HG03039 (cell line): ENCODE measurements around the gene RPS3.

Experiments
- ATAC-seq: cut with Tn5 transposase; IDR thresholded peaks from one replicate; pipeline ENCODE4 v1.9.1; 2021; ENCODE audit warnings: mild to moderate bottlenecking, moderate library complexity; ENCODE audit not compliant: unreplicated experiment

The RPS3 gene

GRCh38 chr11:75432911-75433321 is 33.6 kb downstream of the RPS3 start, which contains the start of gene KLHL35:
Gene KLHL35, minus strand, starts transcription at chr11:75433203. Its CDS starts 2,574 bp downstream, at chr11:75430629.
- ATAC-seq = no peak

DNA sequence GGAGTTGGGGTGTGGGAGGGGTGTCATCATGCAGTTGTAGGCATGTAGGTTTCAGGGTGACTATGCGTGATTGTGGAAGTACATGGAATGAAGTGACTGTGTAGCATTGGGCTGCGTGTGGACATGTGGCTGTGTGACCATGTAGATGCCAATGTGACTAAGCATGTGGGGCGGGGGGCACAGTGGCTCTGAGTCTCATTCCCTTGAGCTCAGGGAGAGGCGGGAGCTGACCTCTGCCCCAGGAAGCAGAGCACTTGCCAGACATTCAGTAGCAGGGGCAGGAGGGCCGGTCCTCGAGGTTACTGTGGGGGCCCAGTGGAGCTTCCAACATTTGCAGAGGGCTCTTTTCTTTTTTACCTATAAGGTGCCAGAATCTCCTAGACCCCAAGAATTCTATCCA is 34.1 kb downstream of the RPS3 start:
- ATAC-seq = no peak

GRCh38 chr11:75434051-75434450 is 34.7 kb downstream of the RPS3 start:
- no peak for ATAC-seq

- ATAC-seq = no peak
Observed at GRCh38 chr11:75434886-75435570, 35.7 kb downstream of the RPS3 start.

DNA sequence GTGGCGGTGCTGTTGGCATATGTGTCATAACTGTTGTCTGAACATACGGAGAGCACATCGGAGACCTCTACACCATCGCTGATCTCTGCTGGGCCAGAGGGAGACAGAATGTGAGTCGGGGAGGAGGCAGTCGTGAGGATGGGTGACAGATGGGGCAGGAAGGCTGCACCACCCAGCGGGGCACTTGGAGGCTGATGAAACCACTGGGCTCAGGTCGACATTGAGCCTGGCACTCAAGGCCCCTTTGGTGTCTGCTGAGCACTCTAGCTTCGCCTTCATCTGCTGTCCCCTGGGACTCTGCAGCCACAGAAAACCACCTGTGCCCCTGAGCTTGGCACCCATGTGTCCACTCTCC is 36.2 kb downstream of the RPS3 start:
- ATAC-seq = no peak

DNA sequence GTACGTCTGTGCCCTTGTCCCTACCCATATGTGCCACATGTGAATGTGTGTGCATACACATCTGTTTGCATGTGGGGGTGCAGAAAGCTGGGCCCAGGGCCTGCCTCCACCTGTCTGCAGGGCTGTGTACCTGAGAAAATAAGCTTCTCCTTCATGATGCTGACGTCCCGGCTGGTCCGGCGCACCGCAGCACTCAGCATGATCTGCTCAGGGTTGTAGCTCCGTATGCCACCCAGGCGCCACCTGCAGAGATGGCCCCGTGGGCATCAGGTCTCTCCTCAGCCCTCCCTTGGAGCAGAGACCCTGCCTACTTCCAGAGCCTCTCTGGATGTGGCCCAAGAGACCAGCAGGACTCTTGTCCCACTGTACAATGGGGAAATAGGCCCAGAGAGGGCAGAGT is 37.5 kb downstream of the RPS3 start:
- ATAC-seq = no peak

- no peak for ATAC-seq
Observed at GRCh38 chr11:75437966-75438659, 38.8 kb downstream of the RPS3 start.

GRCh38 chr11:75439026-75439425 is 39.7 kb downstream of the RPS3 start:
- ATAC-seq = no peak

DNA sequence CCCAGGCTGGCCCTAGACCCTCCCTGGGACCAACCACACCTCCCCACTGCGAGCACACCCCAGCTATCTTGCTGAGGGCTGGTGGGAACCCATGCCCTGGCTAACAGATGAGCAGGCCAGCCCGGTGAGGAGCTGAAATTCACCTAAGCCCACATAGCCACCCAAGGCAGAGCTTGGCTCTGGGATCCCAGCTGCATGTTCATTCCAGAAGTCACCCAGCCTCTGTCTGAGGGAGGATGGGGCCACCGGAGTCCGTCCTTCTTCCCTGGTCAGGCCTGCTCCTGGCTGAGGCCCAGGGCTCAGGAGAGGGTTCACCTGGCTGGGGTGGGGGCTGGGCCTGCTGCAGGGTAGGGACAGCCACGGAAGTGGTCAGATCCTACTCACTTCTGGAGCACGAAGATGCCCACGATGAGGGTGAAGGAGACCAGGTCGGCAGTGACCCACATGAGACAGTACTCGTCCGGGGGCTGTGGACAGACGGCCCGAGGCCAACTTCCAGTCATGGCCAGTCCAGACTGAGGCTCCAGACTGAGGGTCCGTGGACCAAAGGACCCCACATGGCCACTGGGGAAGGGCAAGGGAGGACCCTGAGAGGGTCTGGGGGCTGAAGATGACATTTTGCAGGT is 40.3 kb downstream of the RPS3 start:
- ATAC-seq = no peak

- ATAC-seq = no peak
Observed at GRCh38 chr11:75440960-75441803, 41.9 kb downstream of the RPS3 start.

- no peak for ATAC-seq
Observed at GRCh38 chr11:75441804-75442132, 42.5 kb downstream of the RPS3 start.

GRCh38 chr11:75442161-75442885 is 43.0 kb downstream of the RPS3 start:
- ATAC-seq = no peak

GRCh38 chr11:75443043-75443442 is 43.7 kb downstream of the RPS3 start:
- no peak for ATAC-seq

GRCh38 chr11:75445315-75445953 is 46.1 kb downstream of the RPS3 start:
- no peak for ATAC-seq

DNA sequence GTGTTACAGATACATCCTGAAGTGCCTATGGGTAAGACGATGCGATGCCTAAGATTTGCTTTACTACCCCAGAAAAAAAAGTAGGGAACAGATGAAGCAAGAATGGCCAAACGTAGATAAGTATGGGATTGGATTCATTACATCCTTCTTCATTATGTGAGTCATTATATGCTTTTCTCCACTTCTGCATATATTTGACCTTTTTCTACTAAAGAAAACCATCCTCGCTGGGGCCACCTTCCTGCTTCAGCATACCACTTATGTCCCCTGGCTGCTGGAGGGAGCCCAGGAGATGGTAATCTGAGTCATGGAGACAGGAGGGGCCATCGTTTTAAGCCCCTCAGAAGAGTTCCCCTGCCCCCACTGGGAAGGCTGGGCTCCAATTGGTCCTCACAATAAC is 48.1 kb downstream of the RPS3 start:
- ATAC-seq = no peak

DNA sequence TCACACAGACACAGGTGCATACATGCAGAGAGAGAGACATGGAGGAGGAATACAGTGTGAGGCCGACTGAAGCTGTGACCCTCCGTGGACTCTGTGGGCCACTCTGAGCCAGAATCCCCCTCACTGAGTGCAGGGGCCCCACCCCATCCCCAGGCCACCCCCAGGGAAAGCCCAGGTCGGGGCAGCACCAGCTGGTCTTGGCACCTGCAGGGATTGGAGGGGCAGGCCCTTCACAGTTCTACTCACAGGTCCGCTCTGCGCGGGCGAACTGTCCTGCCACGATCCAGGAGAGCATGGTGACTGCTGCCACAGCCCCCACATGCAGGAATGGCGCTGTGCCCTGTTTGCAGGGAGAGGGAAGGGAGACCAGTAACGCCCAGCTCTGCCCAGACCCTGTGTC is 50.0 kb downstream of the RPS3 start:
- ATAC-seq = no peak

- ATAC-seq = no peak
Observed at GRCh38 chr11:75449776-75450175, 50.5 kb downstream of the RPS3 start.

DNA sequence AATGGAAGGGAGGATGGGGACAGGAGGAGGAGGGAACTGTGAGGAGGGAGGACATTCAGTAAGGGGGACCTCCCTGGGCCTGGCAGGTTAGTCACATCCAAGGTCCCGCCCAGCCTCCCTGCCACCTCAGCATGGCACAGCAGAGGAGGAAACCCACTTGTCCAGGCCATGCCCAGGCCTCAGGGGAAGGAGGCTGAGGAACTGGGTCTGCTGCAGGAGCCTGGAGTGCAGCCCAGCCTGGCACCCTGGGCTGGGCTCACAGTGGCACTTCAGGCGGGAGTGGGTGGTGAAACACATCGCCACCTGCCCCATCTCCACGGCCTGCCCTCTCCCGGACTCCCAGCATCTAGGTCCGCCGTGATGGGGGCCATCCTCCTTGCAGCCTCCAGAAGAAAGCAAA is 50.9 kb downstream of the RPS3 start:
- no peak for ATAC-seq

DNA sequence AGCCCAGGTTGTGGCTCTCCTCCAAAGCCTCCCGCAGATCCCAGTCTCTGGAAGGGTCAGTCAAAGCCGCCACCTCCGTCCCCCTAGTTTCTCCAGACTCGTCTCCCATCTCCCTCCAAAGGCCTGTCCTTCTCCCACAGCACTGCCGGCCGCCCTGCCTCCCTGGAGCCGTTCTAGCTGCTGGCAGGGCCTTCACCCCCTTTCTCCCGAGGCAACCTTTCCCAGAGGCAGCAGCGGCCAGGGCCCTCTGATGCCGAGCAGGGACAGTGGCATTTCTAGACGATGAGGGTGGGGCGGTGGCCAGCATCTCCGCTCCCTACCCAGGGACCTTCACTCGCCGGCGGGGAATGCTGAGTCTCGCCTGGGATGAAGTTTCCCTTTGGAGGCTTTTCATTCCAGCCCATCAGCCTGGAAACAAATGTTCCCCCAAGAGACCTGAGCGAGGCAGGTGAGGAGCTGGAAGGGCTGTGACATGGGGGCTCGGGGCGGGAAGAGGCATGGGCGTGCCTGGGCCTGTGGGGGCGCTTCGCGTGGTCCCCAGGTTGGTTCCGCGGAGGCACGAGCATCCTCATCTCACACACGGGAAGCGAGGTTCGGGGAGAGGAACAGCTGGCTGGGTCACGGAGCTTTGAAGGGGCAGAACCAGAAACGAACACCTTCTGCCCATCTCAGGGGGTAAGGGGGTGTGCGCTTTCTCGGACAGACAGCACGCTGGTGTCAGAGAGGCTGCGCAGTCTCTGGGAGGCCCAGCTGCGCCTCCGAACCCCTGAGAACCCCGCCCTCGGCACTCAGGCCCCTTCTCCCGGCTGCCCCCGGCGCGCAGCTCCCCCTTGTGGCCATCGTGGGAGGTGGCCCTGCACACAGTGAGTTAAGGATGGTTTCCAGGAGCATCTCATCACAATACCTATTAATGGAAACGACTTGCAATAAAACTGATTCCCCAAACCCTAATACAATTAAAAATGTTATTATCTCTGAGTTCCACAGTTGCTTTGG is 51.8 kb downstream of the RPS3 start:
- ATAC-seq = no peak
